H9 (cell line): ENCODE data around the gene MYO18B. TPM values are rescaled to one million over a fixed set of nuclear protein-coding genes. Genes with fewer than 3 reads are reported as not detected.

ENCODE experiments used
- DNase-seq: peaks from one replicate; pipeline ENCODE4 v3.0.0-alpha.2; 2017
- H2AFZ ChIP-seq: one replicate; pipeline ENCODE4 v1.6.1; 2013; ENCODE audit warnings: mild to moderate bottlenecking, low read length, control low read depth, moderate library complexity
- H2AK5ac ChIP-seq: 2 replicates; pipeline ENCODE4 v1.6.1; 2013; ENCODE audit warnings: low read length, control low read depth, mixed read lengths; ENCODE audit not compliant: insufficient read length
- H2BK120ac ChIP-seq: one replicate; pipeline ENCODE4 v1.6.1; 2013; ENCODE audit warnings: low read depth, mild to moderate bottlenecking, low read length, control low read depth, inconsistent platforms; ENCODE audit not compliant: poor library complexity, severe bottlenecking
- H2BK12ac ChIP-seq: 2 replicates; pipeline ENCODE4 v1.6.1; 2013; ENCODE audit warnings: low read length, control low read depth, mixed read lengths, low read depth; ENCODE audit not compliant: insufficient read length
- H2BK15ac ChIP-seq: 2 replicates; pipeline ENCODE4 v1.6.1; 2013; ENCODE audit warnings: low read depth, low read length, control low read depth
- H2BK20ac ChIP-seq: one replicate; pipeline ENCODE4 v1.6.1; 2013; ENCODE audit warnings: low read depth, mild to moderate bottlenecking, low read length, control low read depth, inconsistent platforms; ENCODE audit not compliant: poor library complexity, severe bottlenecking
- H2BK5ac ChIP-seq: 2 replicates; pipeline ENCODE4 v1.6.1; 2013; ENCODE audit warnings: low read length, control low read depth, mixed read lengths; ENCODE audit not compliant: insufficient read length
- H3K14ac ChIP-seq: 2 replicates; pipeline ENCODE4 v1.6.1; 2013; ENCODE audit warnings: low read length, control low read depth; ENCODE audit not compliant: insufficient read depth
- H3K18ac ChIP-seq: 2 replicates; pipeline ENCODE4 v1.6.1; 2013; ENCODE audit warnings: low read depth, mild to moderate bottlenecking, mixed read lengths, low read length, control low read depth; ENCODE audit not compliant: insufficient read length
- H3K23ac ChIP-seq: 2 replicates; pipeline ENCODE4 v1.6.1; 2013; ENCODE audit warnings: low read length, control low read depth, mixed read lengths, low read depth; ENCODE audit not compliant: insufficient read length
- H3K23me2 ChIP-seq: 2 replicates; pipeline ENCODE4 v1.6.1; 2013; ENCODE audit warnings: low read depth, mild to moderate bottlenecking, mixed read lengths, low read length, control low read depth; ENCODE audit not compliant: insufficient read length, poor library complexity, severe bottlenecking
- H3K27ac ChIP-seq: 2 replicates; pipeline ENCODE4 v1.5.1; 2013; ENCODE audit warnings: low read length, control low read depth, mixed read lengths, low read depth; ENCODE audit not compliant: insufficient read length
- H3K27me3 ChIP-seq: 2 replicates; pipeline ENCODE4 v1.6.1; 2013; ENCODE audit warnings: low read length, control low read depth, inconsistent platforms; ENCODE audit not compliant: insufficient read depth
- H3K4ac ChIP-seq: 2 replicates; pipeline ENCODE4 v1.6.1; 2013; ENCODE audit warnings: low read depth, mild to moderate bottlenecking, control low read depth, inconsistent platforms, low read length, moderate library complexity
- H3K4me1 ChIP-seq: 2 replicates; pipeline ENCODE4 v1.6.1; 2013; ENCODE audit warnings: low read length, control low read depth, inconsistent platforms; ENCODE audit not compliant: insufficient read depth
- H3K4me2 ChIP-seq: 2 replicates; pipeline ENCODE4 v1.6.1; 2013; ENCODE audit warnings: low read length, control low read depth, mixed read lengths; ENCODE audit not compliant: insufficient read length, insufficient read depth
- H3K56ac ChIP-seq: 2 replicates; pipeline ENCODE4 v1.6.1; 2013; ENCODE audit warnings: low read depth, mild to moderate bottlenecking, mixed read lengths, low read length, control low read depth; ENCODE audit not compliant: insufficient read length
- H3K79me1 ChIP-seq: 2 replicates; pipeline ENCODE4 v1.6.1; 2013; ENCODE audit warnings: low read depth, mild to moderate bottlenecking, moderate library complexity, low read length, control low read depth, inconsistent platforms; ENCODE audit not compliant: insufficient read depth, poor library complexity, severe bottlenecking
- H3K79me2 ChIP-seq: 2 replicates; pipeline ENCODE4 v1.6.1; 2013; ENCODE audit warnings: low read length, control low read depth, inconsistent platforms; ENCODE audit not compliant: insufficient read depth
- H3K9ac ChIP-seq: 2 replicates; pipeline ENCODE4 v1.6.1; 2013; ENCODE audit warnings: low read length, control low read depth, mixed read lengths; ENCODE audit not compliant: insufficient read length; ENCODE audit errors: extremely low read depth
- H3K9me3 ChIP-seq: one replicate; pipeline ENCODE4 v1.6.1; 2013; ENCODE audit warnings: low read depth, low read length, inconsistent platforms; ENCODE audit not compliant: control insufficient read depth
- H3T11ph ChIP-seq: one replicate; pipeline ENCODE4 v1.6.1; 2013; ENCODE audit warnings: mild to moderate bottlenecking, low read length, control low read depth, inconsistent platforms
- H4K20me1 ChIP-seq: one replicate; pipeline ENCODE4 v1.6.1; 2013; ENCODE audit not compliant: control insufficient read depth, insufficient read length, insufficient read depth
- H4K5ac ChIP-seq: 2 replicates; pipeline ENCODE4 v1.6.1; 2013; ENCODE audit warnings: low read depth, mild to moderate bottlenecking, mixed read lengths, low read length, control low read depth; ENCODE audit not compliant: insufficient read length
- H4K8ac ChIP-seq: replicated peaks from 2 replicates; pipeline ENCODE4 v1.6.1; 2013; ENCODE audit warnings: low read length, control low read depth, mixed read lengths, low read depth; ENCODE audit not compliant: insufficient read length
- H4K91ac ChIP-seq: 2 replicates; pipeline ENCODE4 v1.6.1; 2013; ENCODE audit warnings: low read depth, mild to moderate bottlenecking, moderate library complexity, mixed read lengths, low read length, control low read depth; ENCODE audit not compliant: insufficient read length
- H3K27ac Mint-ChIP-seq, 3 experiments: 2 replicates in 2 of 3; 3 replicates in 1 of 3; pipeline ENCODE4 v1.8.0; 2020 to 2021; ENCODE audit warnings: mixed read lengths in 3 of 3, mild to moderate bottlenecking in 1 of 3, moderate library complexity in 1 of 3
- H3K27me3 Mint-ChIP-seq: 2 replicates; pipeline ENCODE4 v1.8.0; 2021; ENCODE audit warnings: low read depth, mild to moderate bottlenecking, moderate library complexity, mixed read lengths
- H3K36me3 Mint-ChIP-seq, 3 experiments: 2 replicates in 2 of 3; 3 replicates in 1 of 3; pipeline ENCODE4 v1.8.0; 2020 to 2021; ENCODE audit warnings: low read depth in 3 of 3, mixed read lengths in 3 of 3; ENCODE audit not compliant: insufficient read depth in 1 of 3
- H3K4me1 Mint-ChIP-seq, 2 experiments: 2 replicates each; pipeline ENCODE4 v1.8.0; 2020; ENCODE audit warnings: mixed read lengths in 2 of 2
- H3K4me3 Mint-ChIP-seq, 2 experiments: 2 replicates in 1 of 2; 3 replicates in 1 of 2; pipeline ENCODE4 v1.8.0; 2020 to 2021; ENCODE audit warnings: mild to moderate bottlenecking in 2 of 2, mixed read lengths in 2 of 2, moderate library complexity in 1 of 2
- H3K9me3 Mint-ChIP-seq, 2 experiments: 2 replicates in 1 of 2; 3 replicates in 1 of 2; pipeline ENCODE4 v1.8.0; 2020; ENCODE audit warnings: mild to moderate bottlenecking in 2 of 2, mixed read lengths in 2 of 2, moderate library complexity in 1 of 2
- CTCF ChIP-seq: fragments of 200-600 bp; sonication (generic); conservative IDR thresholded peaks from 3 replicates; pipeline ENCODE4 v1.8.0; 2021; ENCODE audit warnings: antibody characterized with exemption, mild to moderate bottlenecking
- WGBS: extraction: QIAGEN DNeasy Blood & Tissue Kit; methylation state at CpG from one replicate; pipeline ENCODE4 v1.1.7; 2013; ENCODE audit warnings: missing lambda C conversion rate, low lambda C conversion rate, mixed read lengths; ENCODE audit not compliant: insufficient read length; ENCODE audit errors: extremely low coverage; 5-methylcytosine and 5-hydroxymethylcytosine counted together
- total RNA-seq: library from RNA; stranded (reverse); gene quantifications from 2 replicates; pipeline ENCODE4 v1.2.1, GENCODE V29; 2021

Gene MYO18B
- total RNA-seq, 1 experiment from 2014 or later, result 0.46 TPM

- Mint-ChIP-seq H3K27me3 (peaks cover 9% of the 10 kb centered on the region), H3K36me3 (no peaks in the 10 kb centered on the region), H3K9me3 (no peaks in the 10 kb centered on the region), H3K4me3 (no peak overlapping the region), H3K4me1 (peaks cover 0 to 3% of the 10 kb centered on the region in 2 experiments; a peak in 2 of 4 replicates), H3K27ac (no peak overlapping the region; a peak in 1 of 7 replicates)
- Histone ChIP-seq H3K79me2 (no peaks in the 10 kb centered on the region), H3K9ac (no peak overlapping the region), H2BK5ac (no peak overlapping the region), H4K8ac (no peak overlapping the region), H4K20me1 (no peaks in the 10 kb centered on the region), H3K56ac (no peak overlapping the region), H3K79me1 (no peaks in the 10 kb centered on the region), H2BK15ac (no peak overlapping the region), H4K91ac (no peak overlapping the region), H2BK12ac (no peak overlapping the region), H3K23ac (no peak overlapping the region), H3K27me3 (no peaks in the 10 kb centered on the region), H3K9me3 (no peaks in the 10 kb centered on the region), H2AFZ (no peak overlapping the region), H3K4me2 (no peak overlapping the region), H3T11ph (no peak overlapping the region), H3K14ac (no peak overlapping the region), H3K18ac (no peak overlapping the region), H2AK5ac (no peak overlapping the region), H3K23me2 (no peaks in the 10 kb centered on the region), H2BK20ac (no peak overlapping the region), H4K5ac (no peak overlapping the region), H2BK120ac (no peak overlapping the region), H3K4me1 (no peaks in the 10 kb centered on the region), H3K27ac (no peak overlapping the region), H3K4ac (no peak overlapping the region)
- TF ChIP-seq CTCF, result no peak
- WGBS, result no CpG with 5 or more reads among the region's 5 CpGs
- DNase-seq, result no peak
Measured at GRCh38 chr22:25840167-25840566, 98.2 kb downstream of the MYO18B start.
